Measurements from ENCODE around the gene TMPRSS5. TPM values are rescaled to one million over a fixed set of nuclear protein-coding genes. Genes with fewer than 3 reads are reported as not detected.
A peak's percentile ranks its signal among the peaks of the same experiment; 100 is the strongest.

TMPRSS5 gene
- total and polyA plus RNA-seq, 7 experiments from 2014 or later = 0.50 to 1.5 (median 0.97) TPM; not detected in 2

- no peak for DNase-seq
- Mint-ChIP-seq H3K4me3 (peak overlapping the region in 1 of 10 donors; percentile 40), H3K27ac (no peak overlapping the region), H3K36me3 (peaks cover 0 to 25% (median under 1%) of the 10 kb centered on the region in 5 donors), H3K27me3 (no peaks in the 10 kb centered on the region), H3K9me3 (peaks cover 0 to 3% (median 0%) of the 10 kb centered on the region in 11 donors), H3K4me1 (no peaks in the 10 kb centered on the region)
- Histone ChIP-seq H3K36me3 (ENCODE audit: control insufficient read depth in 2 of 3, insufficient read depth in 3 of 3, low read length in 3 of 3) (no peaks in the 10 kb centered on the region), H3K4me3 (ENCODE audit: low read length) (no peak overlapping the region), H3K27ac (ENCODE audit: low read depth, low read length) (no peak overlapping the region), H3K4me1 (ENCODE audit: control insufficient read depth in 2 of 2, insufficient read depth in 2 of 2, low read length in 2 of 2) (no peaks in the 10 kb centered on the region), H3K27me3 (ENCODE audit: control insufficient read depth in 2 of 2, insufficient read depth in 2 of 2, low read length in 2 of 2) (no peaks in the 10 kb centered on the region), H3K9me3 (ENCODE audit: control insufficient read depth in 2 of 3, low read length in 3 of 3) (no peaks in the 10 kb centered on the region)
- POLR2A ChIA-PET = no interaction called here
- no peak for ATAC-seq
- intact Hi-C loops (cut with micrococcal nuclease) = no loop called here
- CTCF ChIA-PET = no interaction called here
Measured at GRCh38 chr11:113698515-113698914, 7.6 kb downstream of the TMPRSS5 start.

- Mint-ChIP-seq H3K27ac (no peak overlapping the region), H3K4me1 (no peaks in the 10 kb centered on the region), H3K9me3 (peaks cover 0 to 3% (median 0%) of the 10 kb centered on the region in 11 donors), H3K36me3 (peaks cover 0 to 24% (median 0%) of the 10 kb centered on the region in 5 donors), H3K27me3 (no peaks in the 10 kb centered on the region), H3K4me3 (no peak overlapping the region)
- H3K4me3 ChIP-seq (ENCODE audit: low read length) = no peak overlapping the region
- POLR2A ChIA-PET = interaction anchor here (0.6 kb wide), 1 partner anchor 233 kb away, joined by 3 read pairs; no protein-coding TSS in a partner anchor
- DNase-seq (no peak), ATAC-seq (no peak)
- no peaks in the 10 kb centered on the region for H3K4me1 ChIP-seq (ENCODE audit: control insufficient read depth in 2 of 2, insufficient read depth in 2 of 2, low read length in 2 of 2)
- H3K27ac ChIP-seq (ENCODE audit: low read depth, low read length) = no peak overlapping the region
- no peaks in the 10 kb centered on the region for H3K27me3 ChIP-seq (ENCODE audit: control insufficient read depth in 2 of 2, insufficient read depth in 2 of 2, low read length in 2 of 2)
- H3K9me3 ChIP-seq (ENCODE audit: control insufficient read depth in 2 of 3, low read length in 3 of 3) = no peaks in the 10 kb centered on the region
- no peaks in the 10 kb centered on the region for H3K36me3 ChIP-seq (ENCODE audit: control insufficient read depth in 2 of 3, insufficient read depth in 3 of 3, low read length in 3 of 3)
- CTCF ChIA-PET = no interaction called here
- intact Hi-C loops (cut with micrococcal nuclease) = no loop called here
Measured at GRCh38 chr11:113697756-113698407, 8.2 kb downstream of the TMPRSS5 start.

GRCh38 chr11:113697111-113697510 lies 9.0 kb downstream of the TMPRSS5 start:
- no peaks in the 10 kb centered on the region for H3K27me3 ChIP-seq (ENCODE audit: control insufficient read depth in 2 of 2, insufficient read depth in 2 of 2, low read length in 2 of 2)
- no peak overlapping the region for H3K4me3 ChIP-seq (ENCODE audit: low read length)
- CTCF ChIA-PET = no interaction called here
- Mint-ChIP-seq H3K4me3 (no peak overlapping the region), H3K4me1 (no peaks in the 10 kb centered on the region), H3K27me3 (no peaks in the 10 kb centered on the region), H3K36me3 (peaks cover 0 to 22% (median 0%) of the 10 kb centered on the region in 5 donors), H3K9me3 (peaks cover 0 to under 1% (median 0%) of the 10 kb centered on the region in 11 donors), H3K27ac (no peak overlapping the region)
- H3K4me1 ChIP-seq (ENCODE audit: control insufficient read depth in 2 of 2, insufficient read depth in 2 of 2, low read length in 2 of 2) = no peaks in the 10 kb centered on the region
- POLR2A ChIA-PET = no interaction called here
- no peak for DNase-seq
- H3K36me3 ChIP-seq (ENCODE audit: control insufficient read depth in 2 of 3, insufficient read depth in 3 of 3, low read length in 3 of 3) = no peaks in the 10 kb centered on the region
- H3K27ac ChIP-seq (ENCODE audit: low read depth, low read length) = no peak overlapping the region
- H3K9me3 ChIP-seq (ENCODE audit: control insufficient read depth in 2 of 3, low read length in 3 of 3) = no peaks in the 10 kb centered on the region
- intact Hi-C loops (cut with micrococcal nuclease) = no loop called here
- ATAC-seq = no peak

- Mint-ChIP-seq H3K4me1 (no peaks in the 10 kb centered on the region), H3K36me3 (peaks cover 0 to 20% (median 0%) of the 10 kb centered on the region in 5 donors), H3K27me3 (no peaks in the 10 kb centered on the region), H3K27ac (no peak overlapping the region), H3K4me3 (no peak overlapping the region), H3K9me3 (no peaks in the 10 kb centered on the region)
- Histone ChIP-seq H3K27me3 (ENCODE audit: control insufficient read depth in 2 of 2, insufficient read depth in 2 of 2, low read length in 2 of 2) (no peaks in the 10 kb centered on the region), H3K27ac (ENCODE audit: low read depth, low read length) (no peak overlapping the region), H3K36me3 (ENCODE audit: control insufficient read depth in 2 of 3, insufficient read depth in 3 of 3, low read length in 3 of 3) (no peaks in the 10 kb centered on the region), H3K9me3 (ENCODE audit: control insufficient read depth in 2 of 3, low read length in 3 of 3) (no peaks in the 10 kb centered on the region), H3K4me1 (ENCODE audit: control insufficient read depth in 2 of 2, insufficient read depth in 2 of 2, low read length in 2 of 2) (no peaks in the 10 kb centered on the region), H3K4me3 (ENCODE audit: low read length) (no peak overlapping the region)
- CTCF ChIA-PET = no interaction called here
- intact Hi-C loops (cut with micrococcal nuclease) = no loop called here
- POLR2A ChIA-PET = no interaction called here
- DNase-seq = no peak
- no peak for ATAC-seq
Measured at GRCh38 chr11:113695207-113695606, 10.9 kb downstream of the TMPRSS5 start.

- POLR2A ChIA-PET = no interaction called here
- H3K4me1 Mint-ChIP-seq = no peaks in the 10 kb centered on the region
- H3K27me3 Mint-ChIP-seq = no peaks in the 10 kb centered on the region
- Histone ChIP-seq H3K27ac (ENCODE audit: low read depth, low read length) (no peak overlapping the region), H3K4me3 (ENCODE audit: low read length) (no peak overlapping the region), H3K9me3 (ENCODE audit: control insufficient read depth in 2 of 3, low read length in 3 of 3) (no peaks in the 10 kb centered on the region), H3K4me1 (ENCODE audit: control insufficient read depth in 2 of 2, insufficient read depth in 2 of 2, low read length in 2 of 2) (no peaks in the 10 kb centered on the region), H3K27me3 (ENCODE audit: control insufficient read depth in 2 of 2, insufficient read depth in 2 of 2, low read length in 2 of 2) (no peaks in the 10 kb centered on the region), H3K36me3 (ENCODE audit: control insufficient read depth in 2 of 3, insufficient read depth in 3 of 3, low read length in 3 of 3) (no peaks in the 10 kb centered on the region)
- CTCF ChIA-PET = no interaction called here
- DNase-seq (no peak), ATAC-seq (no peak)
- no peak overlapping the region for H3K27ac Mint-ChIP-seq
- intact Hi-C loops (cut with micrococcal nuclease) = no loop called here
- no peaks in the 10 kb centered on the region for H3K9me3 Mint-ChIP-seq
- no peak overlapping the region for H3K4me3 Mint-ChIP-seq
- H3K36me3 Mint-ChIP-seq = peaks cover 0 to 20% (median 0%) of the 10 kb centered on the region in 5 donors
Measured at GRCh38 chr11:113694390-113694789, 11.7 kb downstream of the TMPRSS5 start.

- DNase-seq = no peak
- POLR2A ChIA-PET = no interaction called here
- Mint-ChIP-seq H3K9me3 (no peaks in the 10 kb centered on the region), H3K36me3 (peaks cover 0 to 20% (median 0%) of the 10 kb centered on the region in 5 donors), H3K27ac (no peak overlapping the region), H3K27me3 (no peaks in the 10 kb centered on the region), H3K4me3 (no peak overlapping the region), H3K4me1 (no peaks in the 10 kb centered on the region)
- CTCF ChIA-PET = no interaction called here
- intact Hi-C loops (cut with micrococcal nuclease) = no loop called here
- no peaks in the 10 kb centered on the region for H3K36me3 ChIP-seq (ENCODE audit: control insufficient read depth in 2 of 3, insufficient read depth in 3 of 3, low read length in 3 of 3)
- no peak for ATAC-seq
- H3K4me3 ChIP-seq (ENCODE audit: low read length) = no peak overlapping the region
- no peaks in the 10 kb centered on the region for H3K27me3 ChIP-seq (ENCODE audit: control insufficient read depth in 2 of 2, insufficient read depth in 2 of 2, low read length in 2 of 2)
- no peaks in the 10 kb centered on the region for H3K9me3 ChIP-seq (ENCODE audit: control insufficient read depth in 2 of 3, low read length in 3 of 3)
- H3K4me1 ChIP-seq (ENCODE audit: control insufficient read depth in 2 of 2, insufficient read depth in 2 of 2, low read length in 2 of 2) = no peaks in the 10 kb centered on the region
- no peak overlapping the region for H3K27ac ChIP-seq (ENCODE audit: low read depth, low read length)
Measured at GRCh38 chr11:113693030-113693429, 13.1 kb downstream of the TMPRSS5 start.

Measured in naive thymus-derived CD4-positive, alpha-beta T cell (primary cell).